Vagina (tissue), 2 donors: ENCODE measurements around the gene RPLP1. TPM values are rescaled to one million over a fixed set of nuclear protein-coding genes. Genes with fewer than 3 reads are reported as not detected.

Source experiments
- DNase-seq, 2 donors: peaks; one replicate each; pipeline ENCODE4 v3.0.0-alpha.2; 2017; ENCODE audit errors: extremely low spot score in 2 of 2
- H3K27ac ChIP-seq: fragments of 200-600 bp; sonication (generic); one replicate; pipeline ENCODE4 v1.5.1; 2019
- H3K27me3 ChIP-seq: fragments of 200-600 bp; sonication (generic); one replicate; pipeline ENCODE4 v1.5.1; 2019
- H3K36me3 ChIP-seq, 2 donors: fragments of 200-600 bp; sonication (generic); one replicate each; pipeline ENCODE4 v1.5.1; 2017 to 2019
- H3K4me1 ChIP-seq: fragments of 200-600 bp; sonication (generic); one replicate; pipeline ENCODE4 v1.5.1; 2019
- H3K4me3 ChIP-seq, 2 donors: fragments of 200-600 bp; sonication (generic); 1 replicate in 1 of 2; 2 replicates in 1 of 2; pipeline ENCODE4 v1.5.1; 2016 to 2019
- H3K9me3 ChIP-seq: fragments of 200-600 bp; sonication (generic); one replicate; pipeline ENCODE4 v1.5.1; 2019
- POLR2A ChIP-seq, 2 donors: fragments of 450-650 bp; IDR thresholded peaks; one replicate each; pipeline ENCODE4 v1.6.1; 2017; ENCODE audit warnings: antibody characterized with exemption in 2 of 2, mild to moderate bottlenecking in 2 of 2, moderate library complexity in 2 of 2
- POLR2AphosphoS5 ChIP-seq, 2 donors: sonication (generic); formaldehyde crosslinking; IDR thresholded peaks; one replicate each; pipeline ENCODE4 v1.9.0; 2017; ENCODE audit warnings: antibody characterized with exemption in 2 of 2, mild to moderate bottlenecking in 2 of 2, low read depth in 1 of 2; ENCODE audit not compliant: insufficient read depth in 1 of 2
- intact Hi-C: fragments of 100-400 bp; cut with DNase I; formaldehyde crosslinking; loops from one replicate; pipeline ENCODE4 v1.15.1; 2023
- total RNA-seq: library from RNA; depleted of rRNA; stranded (reverse); fragments of >200 nt; gene quantifications from one replicate; pipeline ENCODE4 v1.2.3, GENCODE V29; 2016
- TF ChIP-seq, protein P1 (sequence below), 3 experiments: fragments of 450-650 bp in 2 of 3; fragments of 200-600 bp in 1 of 3; sonication (generic) in 1 of 3; IDR thresholded peaks; one replicate each; pipeline ENCODE4 v1.5.1; 2017 to 2019; ENCODE audit warnings: antibody characterized with exemption in 3 of 3, mild to moderate bottlenecking in 2 of 3, moderate library complexity in 2 of 3

Gene RPLP1
- total RNA-seq, 1 donor from 2014 or later = 1,258 TPM

DNA sequence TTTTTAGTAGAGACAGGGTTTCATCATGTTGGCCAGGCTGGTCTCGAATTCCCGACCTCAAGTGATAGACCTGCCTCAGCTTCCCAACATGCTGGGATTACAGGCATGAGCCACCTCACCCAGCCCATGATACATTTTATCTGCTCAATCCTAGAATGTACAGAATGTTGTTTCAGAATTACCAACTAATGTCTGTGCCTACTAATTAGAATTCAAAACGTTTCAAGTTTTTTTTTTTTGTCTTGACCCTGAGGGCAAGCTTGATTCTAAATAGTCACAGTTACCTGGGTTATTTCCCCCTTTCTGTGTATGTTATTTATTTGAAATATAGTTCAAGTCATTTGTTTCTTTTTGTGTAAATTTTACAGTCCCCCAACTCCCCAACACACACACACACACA lies 43.8 kb upstream of the RPLP1 start:
- Histone ChIP-seq H3K27me3 (no peaks in the 10 kb centered on the region), H3K27ac (no peak overlapping the region), H3K9me3 (no peaks in the 10 kb centered on the region), H3K4me1 (peaks cover 7% of the 10 kb centered on the region), H3K36me3 (no peaks in the 10 kb centered on the region), H3K4me3 (no peak overlapping the region)
- TF ChIP-seq, protein P1, sequence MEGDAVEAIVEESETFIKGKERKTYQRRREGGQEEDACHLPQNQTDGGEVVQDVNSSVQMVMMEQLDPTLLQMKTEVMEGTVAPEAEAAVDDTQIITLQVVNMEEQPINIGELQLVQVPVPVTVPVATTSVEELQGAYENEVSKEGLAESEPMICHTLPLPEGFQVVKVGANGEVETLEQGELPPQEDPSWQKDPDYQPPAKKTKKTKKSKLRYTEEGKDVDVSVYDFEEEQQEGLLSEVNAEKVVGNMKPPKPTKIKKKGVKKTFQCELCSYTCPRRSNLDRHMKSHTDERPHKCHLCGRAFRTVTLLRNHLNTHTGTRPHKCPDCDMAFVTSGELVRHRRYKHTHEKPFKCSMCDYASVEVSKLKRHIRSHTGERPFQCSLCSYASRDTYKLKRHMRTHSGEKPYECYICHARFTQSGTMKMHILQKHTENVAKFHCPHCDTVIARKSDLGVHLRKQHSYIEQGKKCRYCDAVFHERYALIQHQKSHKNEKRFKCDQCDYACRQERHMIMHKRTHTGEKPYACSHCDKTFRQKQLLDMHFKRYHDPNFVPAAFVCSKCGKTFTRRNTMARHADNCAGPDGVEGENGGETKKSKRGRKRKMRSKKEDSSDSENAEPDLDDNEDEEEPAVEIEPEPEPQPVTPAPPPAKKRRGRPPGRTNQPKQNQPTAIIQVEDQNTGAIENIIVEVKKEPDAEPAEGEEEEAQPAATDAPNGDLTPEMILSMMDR (IDR thresholded peaks at IDR 0.05) = no peak
- TF ChIP-seq POLR2AphosphoS5 (IDR thresholded peaks at IDR 0.05; ENCODE audit: insufficient read depth in 1 of 2, low read depth in 1 of 2) (no peak), POLR2A (IDR thresholded peaks at IDR 0.05) (no peak)
- intact Hi-C loops = no loop called here
- DNase-seq = no peak

DNA sequence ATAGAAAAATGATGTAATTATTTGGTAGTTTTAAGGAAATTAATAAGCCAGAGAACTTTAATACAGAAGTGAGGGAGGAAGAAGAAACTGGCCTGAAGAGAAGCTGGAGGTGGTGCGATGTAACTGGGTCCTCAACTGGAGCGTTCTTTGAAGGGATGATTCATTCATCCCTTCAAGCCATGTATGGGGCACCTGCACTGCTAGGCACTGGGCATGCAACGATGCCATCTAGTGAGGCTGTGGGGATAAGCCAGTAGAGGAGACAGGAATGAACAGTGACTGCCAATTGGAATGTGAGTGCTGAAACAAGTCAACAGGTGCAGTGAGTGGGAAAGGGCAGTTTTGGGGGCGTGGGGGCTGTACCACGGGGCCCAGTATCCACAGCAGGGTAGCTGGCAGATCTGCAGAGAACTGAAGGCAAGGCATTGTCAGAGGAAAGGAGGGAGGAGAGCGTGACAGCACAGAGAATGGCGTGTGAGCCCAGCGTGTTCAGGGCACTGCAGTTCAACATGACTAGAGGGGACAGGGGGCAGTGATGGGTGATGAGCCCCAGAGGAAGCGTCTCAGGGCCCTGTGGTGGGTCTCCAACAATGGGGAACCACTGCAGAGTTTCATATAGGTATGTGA lies 42.3 kb upstream of the RPLP1 start:
- Histone ChIP-seq H3K4me3 (no peak overlapping the region), H3K27me3 (no peaks in the 10 kb centered on the region), H3K36me3 (no peaks in the 10 kb centered on the region), H3K9me3 (no peaks in the 10 kb centered on the region), H3K4me1 (peaks cover 13% of the 10 kb centered on the region), H3K27ac (no peak overlapping the region)
- TF ChIP-seq, protein P1 (IDR thresholded peaks at IDR 0.05) = no peak
- TF ChIP-seq POLR2A (IDR thresholded peaks at IDR 0.05) = no peak
- no peak for TF ChIP-seq POLR2AphosphoS5 (IDR thresholded peaks at IDR 0.05; ENCODE audit: insufficient read depth in 1 of 2, low read depth in 1 of 2)
- no peak for DNase-seq
- intact Hi-C loops = no loop called here

DNA sequence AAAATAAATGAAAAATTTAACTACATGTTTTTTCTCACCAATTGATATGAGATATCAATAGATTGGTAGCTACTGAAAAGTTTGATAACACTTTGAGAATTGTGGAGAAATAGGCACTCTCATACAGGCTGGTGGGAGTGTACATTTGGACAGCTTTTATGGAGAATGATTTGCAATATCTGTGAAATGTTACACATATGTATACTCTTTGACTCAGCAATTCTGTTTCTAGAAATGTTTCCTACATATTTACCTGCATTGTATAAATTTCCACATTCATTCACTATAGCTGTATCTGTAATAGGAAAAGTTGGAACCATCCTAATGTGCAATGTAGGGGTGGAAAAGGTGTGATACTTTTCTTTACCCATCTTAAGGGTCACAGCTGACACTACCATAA lies 40.3 kb upstream of the RPLP1 start:
- no peak for DNase-seq
- Histone ChIP-seq H3K9me3 (no peaks in the 10 kb centered on the region), H3K36me3 (no peaks in the 10 kb centered on the region), H3K27ac (no peak overlapping the region), H3K4me3 (no peak overlapping the region), H3K27me3 (no peaks in the 10 kb centered on the region), H3K4me1 (peaks cover 16% of the 10 kb centered on the region)
- TF ChIP-seq, protein P1 (IDR thresholded peaks at IDR 0.05) = no peak
- TF ChIP-seq POLR2A (IDR thresholded peaks at IDR 0.05) = no peak
- TF ChIP-seq POLR2AphosphoS5 (IDR thresholded peaks at IDR 0.05; ENCODE audit: insufficient read depth in 1 of 2, low read depth in 1 of 2) = no peak
- intact Hi-C loops = no loop called here

DNA sequence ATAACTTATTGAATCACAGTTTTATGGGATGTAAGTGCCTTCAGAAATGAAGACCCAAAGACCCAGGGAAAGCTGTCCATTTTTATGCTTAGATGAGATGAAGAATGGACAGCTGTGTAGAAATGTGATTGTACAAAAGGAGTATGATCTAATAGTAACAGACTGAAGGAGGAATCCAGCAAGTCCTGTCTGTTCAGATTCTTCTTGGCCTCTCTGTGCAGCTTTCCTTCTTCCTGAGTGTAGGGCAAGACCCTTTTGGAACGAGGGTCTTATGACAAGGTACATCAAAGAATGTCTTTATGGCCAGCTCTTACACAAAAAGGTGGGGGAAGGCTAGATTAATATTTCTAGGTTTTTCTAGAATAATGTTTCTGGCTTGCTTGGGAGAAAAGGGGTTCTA lies 39.9 kb upstream of the RPLP1 start:
- H3K27ac ChIP-seq = no peak overlapping the region
- no peak for TF ChIP-seq POLR2AphosphoS5 (IDR thresholded peaks at IDR 0.05; ENCODE audit: insufficient read depth in 1 of 2, low read depth in 1 of 2)
- TF ChIP-seq POLR2A (IDR thresholded peaks at IDR 0.05) = no peak
- TF ChIP-seq, protein P1 (IDR thresholded peaks at IDR 0.05) = no peak

DNA sequence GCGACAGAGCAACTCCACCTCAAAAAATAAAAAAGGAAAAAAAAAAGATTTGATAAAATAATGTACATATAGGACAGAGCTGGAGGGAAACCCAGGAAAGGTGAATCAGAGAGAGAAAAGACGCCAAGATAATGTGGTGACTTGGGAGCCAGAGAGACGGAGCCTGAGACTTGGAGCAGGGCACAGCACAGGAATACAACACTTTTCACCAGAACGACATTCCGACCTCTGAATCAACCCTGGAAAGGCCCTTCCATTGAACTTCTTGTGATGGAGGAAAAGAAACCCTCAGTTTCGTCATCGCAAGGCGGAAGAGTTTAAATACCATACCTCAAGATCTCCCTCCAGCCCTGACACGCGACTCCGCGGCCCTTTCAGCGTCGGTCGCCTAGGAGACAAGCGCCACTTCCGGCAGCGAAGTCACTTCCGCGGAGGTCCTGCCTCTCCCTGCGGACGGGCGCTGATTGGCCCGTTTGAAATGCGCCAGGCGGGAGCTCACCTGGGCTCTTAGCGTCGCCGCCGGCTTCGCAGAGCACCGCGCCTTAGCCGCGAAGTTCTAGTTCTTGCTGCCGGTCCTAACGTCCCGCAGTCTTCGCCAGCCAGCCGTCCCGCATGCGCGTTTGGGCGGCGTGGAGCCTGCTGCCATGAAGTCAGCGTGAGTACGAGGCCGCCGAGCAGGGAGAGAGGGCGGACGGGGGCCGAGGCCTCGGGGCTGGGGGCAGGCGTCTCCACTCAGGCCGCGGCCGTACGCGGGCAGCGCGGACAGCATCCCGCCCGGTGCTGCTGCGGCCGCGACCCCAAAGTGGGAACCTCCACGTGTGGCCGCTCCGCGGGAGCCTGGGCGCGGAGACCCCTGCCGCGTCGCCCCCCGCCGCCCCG lies 38.6 kb upstream of the RPLP1 start, which contains the start of gene KIF23:
Gene KIF23 (plus strand): TSS at position 528 of the 879 bp plus-strand sequence. CDS start 117 bp downstream, at position 645.
- TF ChIP-seq POLR2AphosphoS5 (IDR thresholded peaks at IDR 0.05; ENCODE audit: insufficient read depth in 1 of 2, low read depth in 1 of 2) = peak; percentile 57 to 58
- TF ChIP-seq, protein P1 (IDR thresholded peaks at IDR 0.05) = no peak
- peaks cover 16% of the 10 kb centered on the region for H3K4me1 ChIP-seq
- H3K27ac ChIP-seq = peak within 1 kb of the TSS; percentile 48
- DNase-seq = no peak
- no peaks in the 10 kb centered on the region for H3K36me3 ChIP-seq
- intact Hi-C loops = no loop called here
- H3K27me3 ChIP-seq = no peaks in the 10 kb centered on the region
- peak within 1 kb of the TSS; percentile 70 to 76 for H3K4me3 ChIP-seq
- no peaks in the 10 kb centered on the region for H3K9me3 ChIP-seq

More for the DNA sequence above, 39.9 kb upstream of the RPLP1 start:
- no peaks in the 10 kb centered on the region for H3K27me3 ChIP-seq
- intact Hi-C loops = no loop called here
- peaks cover 16% of the 10 kb centered on the region for H3K4me1 ChIP-seq
- H3K9me3 ChIP-seq = no peaks in the 10 kb centered on the region
- no peak for DNase-seq
- H3K36me3 ChIP-seq = no peaks in the 10 kb centered on the region
- no peak overlapping the region for H3K4me3 ChIP-seq
